Astrocyte of the spinal cord (primary cell): ENCODE results near the gene NMD3.

ENCODE experiments used
- DNase-seq: peaks from one replicate; pipeline ENCODE4 v3.0.0; 2011; ENCODE audit warnings: low read depth, low spot score
- H3K4me3 ChIP-seq: 2 replicates; pipeline ENCODE4 v1.5.1; 2011; ENCODE audit warnings: low read depth, mild to moderate bottlenecking, low read length, moderate library complexity
- in situ Hi-C: cut with HindIII; loops from 2 replicates; pipeline ENCODE4 v1.10.0; 2017; ENCODE audit warnings: low sequenced_read_pairs
- TF ChIP-seq, protein P1 (sequence below): IDR thresholded peaks from 2 replicates; pipeline ENCODE4 v1.5.1; 2012; ENCODE audit warnings: low read depth, mild to moderate bottlenecking, low read length, inconsistent platforms

The NMD3 gene

DNA sequence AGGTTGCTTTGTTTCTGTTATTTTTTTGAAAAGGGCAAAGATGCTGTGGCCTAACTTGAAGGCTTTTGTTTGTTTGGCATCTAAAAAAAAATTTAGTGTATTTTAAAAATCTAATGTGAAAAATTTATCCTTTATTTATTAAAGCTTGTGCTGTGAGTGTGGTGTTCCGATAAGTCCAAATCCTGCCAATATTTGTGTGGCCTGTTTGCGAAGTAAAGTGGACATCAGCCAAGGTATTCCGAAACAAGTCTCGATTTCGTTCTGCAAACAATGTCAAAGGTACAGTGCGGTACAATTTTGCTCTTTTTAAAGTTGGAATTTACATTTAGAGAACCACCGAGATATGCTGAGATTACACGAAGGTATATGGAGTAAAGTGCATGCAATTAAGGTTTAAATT, 3.7 kb downstream of the NMD3 start:
- TF ChIP-seq, protein P1, sequence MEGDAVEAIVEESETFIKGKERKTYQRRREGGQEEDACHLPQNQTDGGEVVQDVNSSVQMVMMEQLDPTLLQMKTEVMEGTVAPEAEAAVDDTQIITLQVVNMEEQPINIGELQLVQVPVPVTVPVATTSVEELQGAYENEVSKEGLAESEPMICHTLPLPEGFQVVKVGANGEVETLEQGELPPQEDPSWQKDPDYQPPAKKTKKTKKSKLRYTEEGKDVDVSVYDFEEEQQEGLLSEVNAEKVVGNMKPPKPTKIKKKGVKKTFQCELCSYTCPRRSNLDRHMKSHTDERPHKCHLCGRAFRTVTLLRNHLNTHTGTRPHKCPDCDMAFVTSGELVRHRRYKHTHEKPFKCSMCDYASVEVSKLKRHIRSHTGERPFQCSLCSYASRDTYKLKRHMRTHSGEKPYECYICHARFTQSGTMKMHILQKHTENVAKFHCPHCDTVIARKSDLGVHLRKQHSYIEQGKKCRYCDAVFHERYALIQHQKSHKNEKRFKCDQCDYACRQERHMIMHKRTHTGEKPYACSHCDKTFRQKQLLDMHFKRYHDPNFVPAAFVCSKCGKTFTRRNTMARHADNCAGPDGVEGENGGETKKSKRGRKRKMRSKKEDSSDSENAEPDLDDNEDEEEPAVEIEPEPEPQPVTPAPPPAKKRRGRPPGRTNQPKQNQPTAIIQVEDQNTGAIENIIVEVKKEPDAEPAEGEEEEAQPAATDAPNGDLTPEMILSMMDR = no peak
- in situ Hi-C loops = no loop called here
- no peak for DNase-seq
- no peak overlapping the region for H3K4me3 ChIP-seq

DNA sequence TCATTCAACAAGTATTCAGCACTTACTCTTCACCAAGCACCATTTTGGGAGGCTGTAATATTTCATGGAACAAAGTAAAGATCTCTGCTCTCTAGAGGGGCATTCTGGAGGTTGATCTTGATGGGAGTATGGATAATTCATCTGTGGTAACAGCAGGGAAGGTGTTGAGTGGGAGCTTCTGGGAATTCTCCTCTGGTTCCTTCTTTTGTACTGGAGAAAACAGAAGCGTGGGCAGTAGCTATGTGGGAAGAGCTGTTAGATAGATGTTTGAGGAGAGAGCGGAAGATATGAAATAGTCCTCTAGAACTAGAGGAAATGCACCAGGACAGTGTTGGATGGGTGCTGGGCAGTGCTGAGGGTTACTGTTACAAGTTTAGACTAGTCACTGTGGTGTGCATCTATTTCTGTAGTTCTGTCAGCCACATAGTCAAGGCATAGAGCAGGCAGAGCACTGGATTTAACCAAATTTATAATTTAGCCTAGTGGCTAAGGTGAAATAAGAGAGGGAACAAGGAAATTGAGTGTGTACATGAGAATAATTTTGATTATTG, 9.6 kb downstream of the NMD3 start:
- no peak overlapping the region for H3K4me3 ChIP-seq
- no peak for DNase-seq
- in situ Hi-C loops = no loop called here
- TF ChIP-seq, protein P1 = no peak

DNA sequence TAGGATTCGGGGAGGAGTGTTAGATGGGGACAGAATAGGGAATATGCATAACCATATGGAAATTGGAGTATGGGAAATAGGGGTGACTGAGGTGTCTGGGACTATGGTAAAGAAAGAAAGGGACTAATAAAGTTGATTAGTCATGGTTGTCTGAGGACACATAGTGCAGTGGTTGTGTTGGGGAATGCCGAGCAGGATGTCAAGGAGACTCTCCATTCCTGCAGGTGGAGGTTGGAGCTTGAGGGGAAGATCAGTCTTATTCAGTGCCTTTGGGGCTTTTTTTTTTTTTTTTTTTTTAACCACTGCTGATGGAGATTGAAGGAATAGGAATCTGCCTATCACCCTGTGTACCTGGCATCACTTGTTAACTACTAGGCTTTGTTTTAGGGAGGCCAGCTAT, 10.8 kb downstream of the NMD3 start:
- no peak overlapping the region for H3K4me3 ChIP-seq
- in situ Hi-C loops = no loop called here
- DNase-seq = no peak
- TF ChIP-seq, protein P1 = no peak

DNA sequence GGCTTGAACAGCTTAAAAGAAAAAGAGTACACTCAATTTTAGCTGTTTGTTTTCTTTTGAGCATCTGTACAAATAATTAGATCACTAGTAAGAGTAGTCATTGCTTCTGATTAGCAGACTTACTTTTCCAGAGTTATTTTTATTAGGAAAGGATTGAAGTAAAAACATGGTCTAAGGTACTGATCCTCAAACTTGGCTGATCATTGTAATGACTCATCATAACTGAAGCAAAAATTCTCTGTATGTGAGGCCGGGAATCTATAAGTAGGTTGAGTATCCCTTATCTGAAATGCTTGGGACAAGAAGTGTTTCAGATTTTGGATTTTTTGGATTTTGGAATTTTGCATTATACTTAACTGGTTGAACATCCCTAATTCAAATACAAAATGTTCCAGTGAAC, 12.4 kb downstream of the NMD3 start:
- TF ChIP-seq, protein P1 = no peak
- in situ Hi-C loops = no loop called here
- peak; percentile 16 for DNase-seq
- no peak overlapping the region for H3K4me3 ChIP-seq

DNA sequence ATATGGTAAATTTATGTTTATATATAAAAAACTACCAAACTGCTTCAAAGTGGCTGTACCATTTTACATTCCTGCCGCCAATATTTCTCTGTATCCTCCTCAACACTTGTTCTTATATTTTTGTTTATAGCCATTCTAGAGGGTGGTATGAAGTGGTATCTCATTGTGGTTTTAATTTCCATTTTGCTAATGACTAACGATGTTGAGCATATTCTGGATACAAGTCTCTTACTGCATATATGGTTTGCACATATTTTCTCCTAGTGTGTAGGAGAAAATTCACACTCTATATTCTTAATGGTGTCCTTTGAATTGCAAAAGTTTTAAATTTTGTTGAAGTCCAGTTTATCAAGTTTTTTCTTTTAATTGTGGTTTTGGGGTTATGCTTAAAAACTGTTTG, 15.1 kb downstream of the NMD3 start:
- DNase-seq = no peak
- TF ChIP-seq, protein P1 = no peak
- in situ Hi-C loops = no loop called here
- H3K4me3 ChIP-seq = no peak overlapping the region

DNA sequence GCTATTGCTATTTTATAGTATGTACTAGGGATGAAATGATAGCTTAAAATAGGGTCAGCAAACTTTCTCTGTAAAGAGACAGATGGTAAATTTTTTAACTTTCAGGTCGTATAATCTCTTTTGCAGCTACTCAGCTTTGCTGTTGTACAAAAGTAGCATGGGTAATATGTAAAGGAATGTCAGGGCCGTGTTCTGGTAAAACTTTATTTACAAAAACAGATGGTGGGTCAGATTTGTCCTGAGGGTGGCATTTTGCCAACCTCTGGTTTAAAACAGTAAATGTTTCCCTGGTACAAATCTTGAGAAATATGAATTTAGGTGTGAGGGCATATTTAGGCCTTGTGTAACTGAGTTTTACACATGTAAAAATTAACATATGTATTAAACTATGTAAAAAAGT, 18.6 kb downstream of the NMD3 start:
- TF ChIP-seq, protein P1 = no peak
- no peak for DNase-seq
- H3K4me3 ChIP-seq = no peak overlapping the region
- in situ Hi-C loops = no loop called here

DNA sequence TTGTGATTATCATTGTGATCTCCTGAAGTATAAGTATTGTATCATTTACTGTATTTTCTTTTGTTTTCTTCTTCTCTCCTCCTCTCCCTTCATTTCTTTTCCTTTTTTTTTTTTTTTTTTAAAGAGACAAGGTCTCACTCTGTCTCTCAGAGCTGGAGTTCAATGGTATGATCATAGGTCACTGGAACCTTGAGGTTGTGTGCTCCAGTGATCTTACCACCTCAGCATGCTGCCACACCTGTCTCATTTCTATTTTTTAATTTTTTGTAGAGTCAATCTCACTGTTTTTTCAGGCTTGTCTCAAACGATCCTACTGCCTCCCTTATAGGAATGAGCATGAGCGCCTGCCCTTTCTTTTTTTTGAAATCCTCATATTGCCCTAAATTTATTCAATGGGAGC, 23.4 kb downstream of the NMD3 start:
- no peak for DNase-seq
- in situ Hi-C loops = no loop called here
- H3K4me3 ChIP-seq = no peak overlapping the region
- TF ChIP-seq, protein P1 = no peak
